GM12878 (cell line): Measurements from ENCODE around the gene PRSS33. TPM values are rescaled to one million over a fixed set of nuclear protein-coding genes. Genes with fewer than 3 reads are reported as not detected.

Experiments used
- ATAC-seq: fragments of 200-7000 bp; cut with Tn5 transposase; 3 replicates; pipeline ENCODE4 v1.9.1; 2020; ENCODE audit warnings: mild to moderate bottlenecking, moderate library complexity
- BruUV-seq: library from RNA; stranded (reverse); fragments of 400-500 nt; replicated peaks from 2 replicates; lab custom pipeline; 2021; lab: Mats Ljungman, UMichigan
- CTCF ChIA-PET: fragments of 300-600 bp; sonication (Branson Sonifier 250); formaldehyde crosslinking; extraction: SDS; loops from one replicate; lab custom pipeline; 2021; ENCODE audit warnings: inconsistent platforms; lab: Yijun Ruan, JAX
- POLR2A ChIA-PET: fragments of 350-600 bp; formaldehyde crosslinking; extraction: SDS; loops from one replicate; lab custom pipeline; 2021; ENCODE audit warnings: inconsistent platforms; lab: Charles Lee
- RAD21 ChIA-PET: fragments of 300-600 bp; sonication (Branson Sonifier 250); formaldehyde crosslinking; loops from one replicate; lab custom pipeline; 2023; ENCODE audit warnings: antibody characterized with exemption; ENCODE audit not compliant: unreplicated experiment; lab: Charles Lee
- SMC1A ChIA-PET: fragments of 300-600 bp; sonication (Branson Sonifier 250); formaldehyde crosslinking; loops from one replicate; lab custom pipeline; 2023; ENCODE audit not compliant: unreplicated experiment, uncharacterized antibody; lab: Charles Lee
- DNase-seq: peaks from one replicate; pipeline ENCODE4 v3.0.0-alpha.2; 2011; ENCODE audit warnings: low read depth, low spot score
- FAIRE-seq: peaks from 3 replicates; lab custom pipeline; 2011; peaks lifted over from hg19 to GRCh38; lab: Jason Lieb, UNC
- H2AFZ ChIP-seq: 2 replicates; pipeline ENCODE4 v1.6.0; 2011; ENCODE audit warnings: low read depth, low read length, control low read depth; ENCODE audit not compliant: control insufficient read depth
- H3K27ac ChIP-seq: 2 replicates; pipeline ENCODE4 v1.5.1; 2011; ENCODE audit warnings: control low read depth; ENCODE audit not compliant: control insufficient read depth, insufficient read depth
- H3K27me3 ChIP-seq, 2 experiments: replicated peaks in 1 of 2; 2 replicates each; pipeline versions ENCODE4 v1.6.0 to v1.6.1; 2011; ENCODE audit warnings: low read length in 1 of 2; ENCODE audit not compliant: control insufficient read depth in 2 of 2, insufficient read depth in 2 of 2
- H3K36me3 ChIP-seq, 2 experiments: 2 replicates each; pipeline ENCODE4 v1.5.1; 2011; ENCODE audit warnings: low read length in 1 of 2; ENCODE audit not compliant: control insufficient read depth in 2 of 2, insufficient read depth in 2 of 2
- H3K4me1 ChIP-seq: 2 replicates; pipeline ENCODE4 v1.6.1; 2011; ENCODE audit warnings: mild to moderate bottlenecking, low read length, moderate library complexity, mixed read lengths; ENCODE audit not compliant: control insufficient read depth, insufficient read depth
- H3K4me2 ChIP-seq: 2 replicates; pipeline ENCODE4 v1.6.0; 2011; ENCODE audit warnings: control low read depth; ENCODE audit not compliant: control insufficient read depth, insufficient read depth
- H3K4me3 ChIP-seq: fragments of 200-600 bp; sonication (generic); 2 replicates; pipeline ENCODE4 v1.5.1; 2016
- H3K79me2 ChIP-seq: 2 replicates; pipeline ENCODE4 v1.6.0; 2011; ENCODE audit warnings: low read length; ENCODE audit not compliant: control insufficient read depth, insufficient read depth
- H3K9ac ChIP-seq: 2 replicates; pipeline ENCODE4 v1.8.0; 2011; ENCODE audit warnings: low read length, control low read depth, mixed read lengths; ENCODE audit not compliant: control insufficient read depth, insufficient read depth
- H3K9me3 ChIP-seq: replicated peaks from 3 replicates; pipeline ENCODE4 v1.5.1; 2011; ENCODE audit warnings: mild to moderate bottlenecking, low read length; ENCODE audit not compliant: control insufficient read depth, insufficient read depth
- H4K20me1 ChIP-seq: 2 replicates; pipeline ENCODE4 v1.6.0; 2011; ENCODE audit not compliant: control insufficient read depth, insufficient read depth
- DPF2 ChIP-seq: fragments of 450-650 bp; IDR thresholded peaks from 2 replicates; pipeline ENCODE4 v1.6.1; 2017; ENCODE audit warnings: mild to moderate bottlenecking
- KAT2A ChIP-seq: conservative IDR thresholded peaks from 2 replicates; pipeline ENCODE4 v1.6.1; 2011; ENCODE audit warnings: low read depth, low read length; ENCODE audit not compliant: control insufficient read depth
- KLF5 ChIP-seq: fragments of 450-650 bp; IDR thresholded peaks from 2 replicates; pipeline ENCODE4 v1.6.1; 2014; ENCODE audit warnings: mild to moderate bottlenecking; ENCODE audit not compliant: partially characterized antibody
- MYC ChIP-seq: IDR thresholded peaks from 2 replicates; pipeline ENCODE4 v1.6.1; 2011; ENCODE audit warnings: mild to moderate bottlenecking, low read length, moderate library complexity, inconsistent platforms; ENCODE audit not compliant: insufficient read depth, insufficient replicate concordance, insufficient read length, severe bottlenecking
- RBBP5 ChIP-seq: fragments of 200-600 bp; sonication (generic); conservative IDR thresholded peaks from 2 replicates; pipeline ENCODE4 v1.6.1; 2016
- RELA ChIP-seq: fragments of 450-650 bp; IDR thresholded peaks from 2 replicates; pipeline ENCODE4 v1.8.0; 2014; ENCODE audit warnings: borderline replicate concordance; ENCODE audit not compliant: partially characterized antibody
- SPI1 ChIP-seq: IDR thresholded peaks from 2 replicates; pipeline ENCODE4 v1.6.1; 2011; ENCODE audit warnings: low read depth, mild to moderate bottlenecking, low read length, moderate library complexity, borderline replicate concordance; ENCODE audit not compliant: insufficient read depth
- ZZZ3 ChIP-seq: IDR thresholded peaks from 2 replicates; pipeline ENCODE4 v1.6.1; 2011; ENCODE audit warnings: low read depth; ENCODE audit not compliant: control insufficient read depth, insufficient read length
- WGBS: methylation state at CpG from one replicate; pipeline ENCODE4 v1.1.6; 2016; ENCODE audit warnings: low lambda C conversion rate; ENCODE audit not compliant: insufficient replicate concordance, insufficient coverage; ENCODE audit errors: missing lambda C conversion rate; 5-methylcytosine and 5-hydroxymethylcytosine counted together
- in situ Hi-C: fragments of 300-500 bp; cut with MboI; formaldehyde crosslinking; loops from 9 replicates; pipeline ENCODE4 v1.14.3; 2018; ENCODE audit warnings: mixed read lengths
- intact Hi-C: fragments of 100-400 bp; cut with micrococcal nuclease; formaldehyde crosslinking; loops from one replicate; pipeline ENCODE4 v1.14.2; 2022; ENCODE audit not compliant: unreplicated experiment
- polyA plus RNA-seq, 11 experiments: library from polyadenylated mRNA; depleted of rRNA in 4 of 11; unstranded in 6 of 11; stranded (reverse) in 5 of 11; fragments of >200 nt; fragmentation: Nextera tagmentation in 4 of 11; fragmentation: Illumina TruSeq in 1 of 11; extraction: Ambion mirVana in 4 of 11; extraction: Trizol in 1 of 11; gene quantifications; 1 replicate in 1 of 11; 2 replicates in 10 of 11; pipeline versions ENCODE4 v1.2.1 to v1.2.3, GENCODE V29; 2011 to 2016; ENCODE audit warnings: inconsistent platforms in 2 of 11, missing spikeins in 2 of 11, low read depth in 1 of 11
- total RNA-seq, 4 experiments: library from RNA; depleted of rRNA in 3 of 4; stranded (reverse); fragments of >200 nt in 3 of 4; fragmentation: Illumina TruSeq in 1 of 4; extraction: Trizol in 1 of 4; gene quantifications; 2 replicates each; pipeline versions ENCODE4 v1.2.1 to v1.2.3, GENCODE V29; 2013 to 2021
- TF ChIP-seq, protein P1 (sequence below): fragments of 450-650 bp; IDR thresholded peaks from 2 replicates; pipeline ENCODE4 v1.6.1; 2017; ENCODE audit warnings: mild to moderate bottlenecking
- TF ChIP-seq, protein P2 (sequence below): IDR thresholded peaks from 2 replicates; pipeline ENCODE4 v1.6.1; 2012; ENCODE audit warnings: low read depth, low read length, improper control_type of control experiment
- TF ChIP-seq, protein P3 (sequence below): fragments of 450-650 bp; IDR thresholded peaks from 2 replicates; pipeline ENCODE4 v1.6.1; 2016; ENCODE audit warnings: mild to moderate bottlenecking, moderate library complexity, borderline replicate concordance
- TF ChIP-seq, protein P4 (sequence below): IDR thresholded peaks from 2 replicates; pipeline ENCODE4 v1.6.1; 2011; ENCODE audit warnings: low read depth, mild to moderate bottlenecking, low read length, moderate library complexity, borderline replicate concordance; ENCODE audit errors: extremely low read depth
- TF ChIP-seq, protein P5 (sequence below): fragments of 450-650 bp; conservative IDR thresholded peaks from 2 replicates; pipeline ENCODE4 v1.6.1; 2017; ENCODE audit warnings: mild to moderate bottlenecking, moderate library complexity

PRSS33 gene
- total and polyA plus RNA-seq, 10 of the 15 experiments (the other 5 are each of a cell fraction or from before 2014, with no cell fraction given) = not detected

DNA sequence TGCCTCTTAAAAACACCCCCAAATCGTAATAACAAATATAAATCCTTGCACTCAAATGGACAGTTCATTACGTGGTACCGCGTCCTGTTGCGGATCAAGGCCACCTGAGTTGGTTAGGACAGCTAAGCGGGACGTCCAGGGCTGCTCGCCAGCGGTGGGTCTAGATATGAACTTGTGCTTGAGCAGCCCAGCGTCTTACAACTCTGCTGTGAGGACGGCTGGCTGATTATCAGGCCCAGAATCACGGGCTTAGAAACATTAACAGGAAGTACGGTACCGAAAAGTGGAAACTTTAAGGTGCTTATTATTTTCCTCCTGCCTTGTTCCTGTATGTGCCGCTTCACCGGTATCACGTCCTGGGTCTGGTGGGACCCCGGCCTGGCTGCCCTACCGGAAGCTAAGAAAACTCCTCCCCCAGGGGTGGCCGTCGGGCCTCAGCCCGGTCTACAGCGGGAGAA lies 35.8 kb downstream of the PRSS33 start:
- peak overlapping the region; percentile 100 for H2AFZ ChIP-seq
- ATAC-seq (peak; percentile 75), FAIRE-seq (no peak), DNase-seq (no peak)
- ChIA-PET SMC1A (interaction anchor here (1.8 to 2.8 kb wide), 2 partner anchors 24 to 27 kb away, joined by 4 to 7 read pairs; no protein-coding TSS in a partner anchor), RAD21 (interaction anchor here (1.2 kb wide), 1 partner anchor 79 kb away, joined by 3 read pairs; no protein-coding TSS in a partner anchor), CTCF (no interaction called here), POLR2A (interaction anchor here (1.4 to 1.7 kb wide), 2 partner anchors 25 to 26 kb away, joined by 4 to 8 read pairs; partner anchors contain the start of gene ELOB)
- H3K4me1 ChIP-seq = peaks cover 17% of the 10 kb centered on the region; the same call in 1 of the 2 replicates
- H3K9ac ChIP-seq = peak overlapping the region; percentile 98
- H3K27me3 ChIP-seq = no peaks in the 10 kb centered on the region
- TSS peak; percentile 95 for BruUV-seq
- peaks cover 5 to 10% of the 10 kb centered on the region in 2 experiments for H3K36me3 ChIP-seq
- intact Hi-C loops = loop anchor here (2.0 kb wide), 1 partner anchor 25 kb away; the partner anchor contains the start of gene ELOB
- peak overlapping the region; percentile 95 for H3K4me2 ChIP-seq
- peak overlapping the region; percentile 99 for H3K27ac ChIP-seq
- H3K4me3 ChIP-seq = peak overlapping the region; percentile 77
- peaks cover 23% of the 10 kb centered on the region for H4K20me1 ChIP-seq
- in situ Hi-C loops = no loop called here
- peaks cover 55% of the 10 kb centered on the region for H3K79me2 ChIP-seq
- 28% methylated on average over 23 of the region's 23 CpGs for WGBS
- H3K9me3 ChIP-seq = no peaks in the 10 kb centered on the region; the same call in 2 of the 3 replicates
- TF ChIP-seq, protein P1, sequence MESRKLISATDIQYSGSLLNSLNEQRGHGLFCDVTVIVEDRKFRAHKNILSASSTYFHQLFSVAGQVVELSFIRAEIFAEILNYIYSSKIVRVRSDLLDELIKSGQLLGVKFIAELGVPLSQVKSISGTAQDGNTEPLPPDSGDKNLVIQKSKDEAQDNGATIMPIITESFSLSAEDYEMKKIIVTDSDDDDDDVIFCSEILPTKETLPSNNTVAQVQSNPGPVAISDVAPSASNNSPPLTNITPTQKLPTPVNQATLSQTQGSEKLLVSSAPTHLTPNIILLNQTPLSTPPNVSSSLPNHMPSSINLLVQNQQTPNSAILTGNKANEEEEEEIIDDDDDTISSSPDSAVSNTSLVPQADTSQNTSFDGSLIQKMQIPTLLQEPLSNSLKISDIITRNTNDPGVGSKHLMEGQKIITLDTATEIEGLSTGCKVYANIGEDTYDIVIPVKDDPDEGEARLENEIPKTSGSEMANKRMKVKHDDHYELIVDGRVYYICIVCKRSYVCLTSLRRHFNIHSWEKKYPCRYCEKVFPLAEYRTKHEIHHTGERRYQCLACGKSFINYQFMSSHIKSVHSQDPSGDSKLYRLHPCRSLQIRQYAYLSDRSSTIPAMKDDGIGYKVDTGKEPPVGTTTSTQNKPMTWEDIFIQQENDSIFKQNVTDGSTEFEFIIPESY = peak; percentile 88
- TF ChIP-seq, protein P2, sequence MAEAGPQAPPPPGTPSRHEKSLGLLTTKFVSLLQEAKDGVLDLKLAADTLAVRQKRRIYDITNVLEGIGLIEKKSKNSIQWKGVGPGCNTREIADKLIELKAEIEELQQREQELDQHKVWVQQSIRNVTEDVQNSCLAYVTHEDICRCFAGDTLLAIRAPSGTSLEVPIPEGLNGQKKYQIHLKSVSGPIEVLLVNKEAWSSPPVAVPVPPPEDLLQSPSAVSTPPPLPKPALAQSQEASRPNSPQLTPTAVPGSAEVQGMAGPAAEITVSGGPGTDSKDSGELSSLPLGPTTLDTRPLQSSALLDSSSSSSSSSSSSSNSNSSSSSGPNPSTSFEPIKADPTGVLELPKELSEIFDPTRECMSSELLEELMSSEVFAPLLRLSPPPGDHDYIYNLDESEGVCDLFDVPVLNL = no peak
- TF ChIP-seq KLF5 (no peak), KAT2A (no peak), SPI1 (no peak), DPF2 (no peak), ZZZ3 (no peak), RBBP5 (no peak), RELA (no peak), MYC (no peak)
- TF ChIP-seq, protein P3, sequence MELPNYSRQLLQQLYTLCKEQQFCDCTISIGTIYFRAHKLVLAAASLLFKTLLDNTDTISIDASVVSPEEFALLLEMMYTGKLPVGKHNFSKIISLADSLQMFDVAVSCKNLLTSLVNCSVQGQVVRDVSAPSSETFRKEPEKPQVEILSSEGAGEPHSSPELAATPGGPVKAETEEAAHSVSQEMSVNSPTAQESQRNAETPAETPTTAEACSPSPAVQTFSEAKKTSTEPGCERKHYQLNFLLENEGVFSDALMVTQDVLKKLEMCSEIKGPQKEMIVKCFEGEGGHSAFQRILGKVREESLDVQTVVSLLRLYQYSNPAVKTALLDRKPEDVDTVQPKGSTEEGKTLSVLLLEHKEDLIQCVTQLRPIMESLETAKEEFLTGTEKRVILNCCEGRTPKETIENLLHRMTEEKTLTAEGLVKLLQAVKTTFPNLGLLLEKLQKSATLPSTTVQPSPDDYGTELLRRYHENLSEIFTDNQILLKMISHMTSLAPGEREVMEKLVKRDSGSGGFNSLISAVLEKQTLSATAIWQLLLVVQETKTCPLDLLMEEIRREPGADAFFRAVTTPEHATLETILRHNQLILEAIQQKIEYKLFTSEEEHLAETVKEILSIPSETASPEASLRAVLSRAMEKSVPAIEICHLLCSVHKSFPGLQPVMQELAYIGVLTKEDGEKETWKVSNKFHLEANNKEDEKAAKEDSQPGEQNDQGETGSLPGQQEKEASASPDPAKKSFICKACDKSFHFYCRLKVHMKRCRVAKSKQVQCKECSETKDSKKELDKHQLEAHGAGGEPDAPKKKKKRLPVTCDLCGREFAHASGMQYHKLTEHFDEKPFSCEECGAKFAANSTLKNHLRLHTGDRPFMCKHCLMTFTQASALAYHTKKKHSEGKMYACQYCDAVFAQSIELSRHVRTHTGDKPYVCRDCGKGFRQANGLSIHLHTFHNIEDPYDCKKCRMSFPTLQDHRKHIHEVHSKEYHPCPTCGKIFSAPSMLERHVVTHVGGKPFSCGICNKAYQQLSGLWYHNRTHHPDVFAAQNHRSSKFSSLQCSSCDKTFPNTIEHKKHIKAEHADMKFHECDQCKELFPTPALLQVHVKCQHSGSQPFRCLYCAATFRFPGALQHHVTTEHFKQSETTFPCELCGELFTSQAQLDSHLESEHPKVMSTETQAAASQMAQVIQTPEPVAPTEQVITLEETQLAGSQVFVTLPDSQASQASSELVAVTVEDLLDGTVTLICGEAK = peak; percentile 71
- TF ChIP-seq, protein P4, sequence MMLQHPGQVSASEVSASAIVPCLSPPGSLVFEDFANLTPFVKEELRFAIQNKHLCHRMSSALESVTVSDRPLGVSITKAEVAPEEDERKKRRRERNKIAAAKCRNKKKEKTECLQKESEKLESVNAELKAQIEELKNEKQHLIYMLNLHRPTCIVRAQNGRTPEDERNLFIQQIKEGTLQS = no peak
- TF ChIP-seq, protein P5, sequence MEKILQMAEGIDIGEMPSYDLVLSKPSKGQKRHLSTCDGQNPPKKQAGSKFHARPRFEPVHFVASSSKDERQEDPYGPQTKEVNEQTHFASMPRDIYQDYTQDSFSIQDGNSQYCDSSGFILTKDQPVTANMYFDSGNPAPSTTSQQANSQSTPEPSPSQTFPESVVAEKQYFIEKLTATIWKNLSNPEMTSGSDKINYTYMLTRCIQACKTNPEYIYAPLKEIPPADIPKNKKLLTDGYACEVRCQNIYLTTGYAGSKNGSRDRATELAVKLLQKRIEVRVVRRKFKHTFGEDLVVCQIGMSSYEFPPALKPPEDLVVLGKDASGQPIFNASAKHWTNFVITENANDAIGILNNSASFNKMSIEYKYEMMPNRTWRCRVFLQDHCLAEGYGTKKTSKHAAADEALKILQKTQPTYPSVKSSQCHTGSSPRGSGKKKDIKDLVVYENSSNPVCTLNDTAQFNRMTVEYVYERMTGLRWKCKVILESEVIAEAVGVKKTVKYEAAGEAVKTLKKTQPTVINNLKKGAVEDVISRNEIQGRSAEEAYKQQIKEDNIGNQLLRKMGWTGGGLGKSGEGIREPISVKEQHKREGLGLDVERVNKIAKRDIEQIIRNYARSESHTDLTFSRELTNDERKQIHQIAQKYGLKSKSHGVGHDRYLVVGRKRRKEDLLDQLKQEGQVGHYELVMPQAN = no peak
